Endothelial cell of umbilical vein (primary cell): ENCODE measurements around the gene SPAG4. TPM values are rescaled to one million over a fixed set of nuclear protein-coding genes. Genes with fewer than 3 reads are reported as not detected.

Experiments used
- BruUV-seq: library from RNA; stranded (reverse); fragments of 400-500 nt; replicated peaks from 2 replicates; lab custom pipeline; 2021; lab: Mats Ljungman, UMichigan
- CTCF ChIA-PET: fragments of 300-600, 350-600 bp; sonication (Branson Sonifier 250); formaldehyde crosslinking; loops from one replicate; lab custom pipeline; 2021; ENCODE audit warnings: antibody characterized with exemption, inconsistent platforms; lab: Charles Lee
- POLR2A ChIA-PET: fragments of 300-600, 350-600 bp; sonication (Branson Sonifier 250); formaldehyde crosslinking; loops from one replicate; lab custom pipeline; 2021; ENCODE audit warnings: antibody characterized with exemption, inconsistent platforms; lab: Charles Lee
- DNase-seq: peaks from one replicate; pipeline ENCODE4 v3.0.0-alpha.2; 2011; ENCODE audit warnings: low read depth, low spot score
- FAIRE-seq: peaks from 2 replicates; lab custom pipeline; 2011; peaks lifted over from hg19 to GRCh38; lab: Jason Lieb, UNC
- H2AFZ ChIP-seq: 2 replicates; pipeline ENCODE4 v1.6.0; 2012; ENCODE audit warnings: low read depth, low read length, control low read depth, inconsistent platforms
- H3K27ac ChIP-seq: 2 replicates; pipeline ENCODE4 v1.5.1; 2011; ENCODE audit warnings: low read depth, mild to moderate bottlenecking, control low read depth, low read length, moderate library complexity; ENCODE audit not compliant: insufficient read depth
- H3K27me3 ChIP-seq, 2 experiments: 2 replicates each; pipeline versions ENCODE4 v1.6.0 to v1.6.1; 2011; ENCODE audit warnings: low read length in 2 of 2, mixed read lengths in 1 of 2; ENCODE audit not compliant: control insufficient read depth in 2 of 2, insufficient read depth in 2 of 2
- H3K36me3 ChIP-seq, 2 experiments: 2 replicates in 1 of 2; 3 replicates in 1 of 2; pipeline ENCODE4 v1.5.1; 2011; ENCODE audit warnings: low read length in 2 of 2, mild to moderate bottlenecking in 1 of 2, moderate library complexity in 1 of 2; ENCODE audit not compliant: control insufficient read depth in 2 of 2, insufficient read depth in 2 of 2; ENCODE audit errors: extremely low read depth in 1 of 2
- H3K4me1 ChIP-seq: 3 replicates; pipeline ENCODE4 v1.5.1; 2011; ENCODE audit warnings: mild to moderate bottlenecking, low read length; ENCODE audit not compliant: control insufficient read depth, insufficient read depth; ENCODE audit errors: extremely low read depth
- H3K4me2 ChIP-seq: 2 replicates; pipeline ENCODE4 v1.6.1; 2011; ENCODE audit warnings: low read length, control low read depth, mixed read lengths; ENCODE audit not compliant: insufficient read depth
- H3K4me3 ChIP-seq, 3 experiments: fragments of 200-600 bp in 1 of 3; sonication (generic), shearing (Covaris generic) in 1 of 3; replicated peaks in 1 of 3; 2 replicates each; pipeline ENCODE4 v1.5.1; 2011 to 2016; ENCODE audit warnings: control low read depth in 3 of 3, low read length in 3 of 3, mild to moderate bottlenecking in 2 of 3, inconsistent platforms in 1 of 3, low read depth in 1 of 3, moderate library complexity in 1 of 3; ENCODE audit not compliant: insufficient read depth in 1 of 3
- H3K79me2 ChIP-seq: 2 replicates; pipeline ENCODE4 v1.6.0; 2012; ENCODE audit warnings: low read length, inconsistent platforms; ENCODE audit not compliant: control insufficient read depth, insufficient read depth
- H3K9ac ChIP-seq: replicated peaks from 2 replicates; pipeline ENCODE3; 2011; ENCODE audit warnings: low read length, control low read depth; ENCODE audit not compliant: insufficient read depth; ENCODE audit errors: extremely low read depth
- H3K9me1 ChIP-seq: replicated peaks from 3 replicates; pipeline ENCODE4 v1.6.0; 2011; ENCODE audit warnings: mild to moderate bottlenecking, low read length; ENCODE audit not compliant: control insufficient read depth, insufficient read depth; ENCODE audit errors: extremely low read depth
- H3K9me3 ChIP-seq: replicated peaks from 2 replicates; pipeline ENCODE4 v1.5.1; 2012; ENCODE audit warnings: low read length, inconsistent platforms; ENCODE audit not compliant: control insufficient read depth, insufficient read depth
- H4K20me1 ChIP-seq: replicated peaks from 2 replicates; pipeline ENCODE3; 2011; ENCODE audit warnings: mild to moderate bottlenecking, low read length; ENCODE audit not compliant: control insufficient read depth, insufficient read depth; ENCODE audit errors: extremely low read depth
- CTCF ChIP-seq, 2 donors: IDR thresholded peaks; 1 replicate in 1 of 2; 2 replicates in 1 of 2; pipeline ENCODE4 v1.5.1; 2011; ENCODE audit warnings: low read length in 2 of 2, mild to moderate bottlenecking in 2 of 2, moderate library complexity in 2 of 2, control low read depth in 1 of 2, inconsistent platforms in 1 of 2, low read depth in 1 of 2; ENCODE audit not compliant: insufficient read depth in 1 of 2; ENCODE audit errors: extremely low read depth in 1 of 2
- EZH2 ChIP-seq: IDR thresholded peaks from 2 replicates; pipeline ENCODE4 v1.6.1; 2012; ENCODE audit warnings: borderline replicate concordance, low read depth, mild to moderate bottlenecking, moderate library complexity, low read length, inconsistent platforms; ENCODE audit not compliant: severe bottlenecking
- FOS ChIP-seq: IDR thresholded peaks from 2 replicates; pipeline ENCODE4 v1.6.1; 2011; ENCODE audit warnings: mild to moderate bottlenecking, low read length, moderate library complexity, borderline replicate concordance; ENCODE audit not compliant: insufficient read depth
- GATA2 ChIP-seq: IDR thresholded peaks from 2 replicates; pipeline ENCODE4 v1.7.0; 2011; ENCODE audit warnings: low read depth, mild to moderate bottlenecking, moderate library complexity, mixed read lengths, low read length; ENCODE audit not compliant: insufficient read length, insufficient read depth
- JUN ChIP-seq: IDR thresholded peaks from 2 replicates; pipeline ENCODE4 v1.6.1; 2011; ENCODE audit warnings: borderline replicate concordance, low read depth; ENCODE audit not compliant: insufficient read length, insufficient read depth
- MAX ChIP-seq: IDR thresholded peaks from 2 replicates; pipeline ENCODE4 v1.6.1; 2011; ENCODE audit not compliant: insufficient read depth, insufficient read length
- MYC ChIP-seq: IDR thresholded peaks from one replicate; pipeline ENCODE4 v1.6.1; 2011; ENCODE audit warnings: mild to moderate bottlenecking, low read depth, low read length
- POLR2A ChIP-seq: IDR thresholded peaks from 2 replicates; pipeline ENCODE4 v1.6.1; 2012; ENCODE audit warnings: low read depth, mild to moderate bottlenecking, control low read depth, low read length
- POLR2AphosphoS5 ChIP-seq: IDR thresholded peaks from 2 replicates; pipeline ENCODE4 v1.6.1; 2012; ENCODE audit warnings: low read depth, mild to moderate bottlenecking, control low read depth, low read length, moderate library complexity; ENCODE audit not compliant: insufficient read depth
- dilution Hi-C: fragments of 300-500 bp; cut with MboI; formaldehyde crosslinking; loops from one replicate; pipeline ENCODE4 v1.15.0; 2019; ENCODE audit warnings: low sequenced_read_pairs; ENCODE audit not compliant: extremely low pct_ligation_motif_present
- intact Hi-C: fragments of 100-400 bp; cut with micrococcal nuclease; formaldehyde crosslinking; loops from one replicate; pipeline ENCODE4 v1.10.0; 2022
- polyA plus RNA-seq, 4 experiments: library from polyadenylated mRNA; depleted of rRNA in 3 of 4; stranded (reverse) in 3 of 4; unstranded in 1 of 4; fragments of >200 nt; gene quantifications; 2 replicates each; pipeline versions ENCODE4 v1.2.1 to v1.2.3, GENCODE V29; 2011 to 2012; ENCODE audit warnings: missing spikeins in 1 of 4
- total RNA-seq: library from RNA; stranded (reverse); gene quantifications from 2 replicates; pipeline ENCODE4 v1.2.3, GENCODE V29; 2021

SPAG4 gene
- total and polyA plus RNA-seq, 2 donors (not counting 3 experiments of a cell fraction or from before 2014, with no cell fraction given), result 3.7 to 9.5 TPM

- POLR2A ChIA-PET, result no interaction called here
- no peaks in the 10 kb centered on the region for H3K9me3 ChIP-seq
Observed at GRCh38 chr20:35654415-35654814, 38.8 kb downstream of the SPAG4 start.

GRCh38 chr20:35657271-35657670 lies 41.6 kb downstream of the SPAG4 start:
- TF ChIP-seq JUN (no peak), MAX (no peak), GATA2 (no peak), MYC (no peak), POLR2AphosphoS5 (no peak), EZH2 (no peak), POLR2A (no peak), CTCF (IDR thresholded peaks at IDR 0.05; ENCODE audit: extremely low read depth in 1 of 2, insufficient read depth in 1 of 2, low read depth in 1 of 2, low read length in 2 of 2) (no peak), FOS (no peak)
- BruUV-seq, result no TSS peak
- peaks cover 14% of the 10 kb centered on the region for H3K4me1 ChIP-seq
- peaks cover 19 to 21% of the 10 kb centered on the region in 2 experiments for H3K36me3 ChIP-seq
- CTCF ChIA-PET, result interaction anchor here (0.6 to 1.5 kb wide), 4 partner anchors 12 to 194 kb away, joined by 3 to 5 read pairs (median 3); no protein-coding TSS in a partner anchor
- H2AFZ ChIP-seq, result no peak overlapping the region
- H3K4me3 ChIP-seq, result no peak overlapping the region
- dilution Hi-C loops (no loop called here), intact Hi-C loops (no loop called here)
- H3K9ac ChIP-seq, result no peak overlapping the region
- POLR2A ChIA-PET, result no interaction called here
- peaks cover 99% of the 10 kb centered on the region for H3K79me2 ChIP-seq
- no peak for FAIRE-seq
- H3K9me3 ChIP-seq, result no peaks in the 10 kb centered on the region
- H4K20me1 ChIP-seq, result peaks cover 25% of the 10 kb centered on the region
- H3K27me3 ChIP-seq, result no peaks in the 10 kb centered on the region
- H3K27ac ChIP-seq, result no peak overlapping the region
- H3K4me2 ChIP-seq, result no peak overlapping the region
- no peaks in the 10 kb centered on the region for H3K9me1 ChIP-seq
- no peak for DNase-seq

More at GRCh38 chr20:35654415-35654814, 38.8 kb downstream of the SPAG4 start:
- CTCF ChIA-PET, result interaction anchor here (1.7 kb wide), 1 partner anchor 35 kb away, joined by 5 read pairs; no protein-coding TSS in a partner anchor
- Histone ChIP-seq H3K4me1 (no peaks in the 10 kb centered on the region), H3K27me3 (no peaks in the 10 kb centered on the region), H3K9ac (no peak overlapping the region), H3K79me2 (peaks cover 97% of the 10 kb centered on the region), H3K9me1 (no peaks in the 10 kb centered on the region), H4K20me1 (peaks cover 16% of the 10 kb centered on the region), H3K4me2 (no peak overlapping the region), H3K27ac (no peak overlapping the region), H3K4me3 (no peak overlapping the region), H2AFZ (no peak overlapping the region), H3K36me3 (peaks cover 21% of the 10 kb centered on the region in 2 experiments)
- TF ChIP-seq EZH2 (no peak), FOS (no peak)
- TSS peak; percentile 11 for BruUV-seq
- no peak for DNase-seq
- dilution Hi-C loops, result no loop called here
- intact Hi-C loops, result no loop called here
- no peak for FAIRE-seq
